AG09319 (cell line): ENCODE results near the gene ZIC1.

ENCODE experiments used
- DNase-seq: peaks from one replicate; pipeline ENCODE4 v3.0.0-alpha.2; 2010; ENCODE audit warnings: low read depth; ENCODE audit errors: extremely low read depth
- TF ChIP-seq, protein P1 (sequence below): IDR thresholded peaks from 2 replicates; pipeline ENCODE4 v1.5.1; 2011; ENCODE audit warnings: low read depth, mild to moderate bottlenecking, inconsistent platforms, low read length, moderate library complexity

ZIC1 gene

DNA sequence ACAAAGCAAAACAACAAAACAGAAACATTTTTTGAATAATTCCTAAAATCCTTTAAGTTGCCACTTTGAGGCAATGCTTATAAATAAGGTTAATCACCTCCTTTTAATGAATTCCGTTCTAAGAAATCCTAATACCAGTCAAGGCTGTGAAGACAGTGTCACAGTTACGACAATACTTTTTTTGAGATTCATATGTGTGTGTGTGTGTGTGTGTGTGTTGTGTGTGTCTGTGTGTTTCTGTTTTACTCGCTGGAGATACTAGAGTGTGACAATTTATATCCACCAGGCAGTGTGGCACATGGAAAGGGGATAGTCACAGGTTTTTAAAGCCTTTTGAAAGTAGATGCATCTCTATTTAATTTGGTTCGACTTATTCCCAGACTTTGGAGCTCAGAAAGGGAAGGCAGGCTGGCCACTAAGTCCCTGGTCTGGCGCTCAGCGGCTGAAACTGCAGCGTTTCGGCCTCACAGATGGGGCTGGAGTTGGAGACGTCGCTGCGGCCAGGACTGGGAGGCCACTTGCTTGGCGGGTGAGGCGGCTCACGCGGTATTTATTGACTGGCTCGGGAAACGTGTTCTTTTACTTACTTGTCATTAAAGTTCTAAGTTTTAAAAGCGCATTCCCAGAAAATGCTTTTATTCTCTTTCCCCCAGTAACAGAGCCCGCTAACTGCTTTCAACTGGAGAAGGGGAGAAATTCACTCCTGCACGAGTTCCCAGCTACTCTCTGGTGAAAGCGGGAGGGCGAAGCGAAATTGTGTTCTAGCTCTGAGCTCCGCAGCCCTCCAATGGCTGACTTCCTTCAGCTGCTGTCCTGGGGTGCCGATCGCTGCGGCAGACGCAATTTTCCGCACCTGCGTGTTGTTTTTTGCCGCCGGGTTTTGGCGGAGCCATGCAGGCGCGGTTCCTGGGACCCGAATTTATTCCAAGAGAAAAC, 13.7 kb downstream of the ZIC1 start:
- DNase-seq = no peak
- TF ChIP-seq, protein P1, sequence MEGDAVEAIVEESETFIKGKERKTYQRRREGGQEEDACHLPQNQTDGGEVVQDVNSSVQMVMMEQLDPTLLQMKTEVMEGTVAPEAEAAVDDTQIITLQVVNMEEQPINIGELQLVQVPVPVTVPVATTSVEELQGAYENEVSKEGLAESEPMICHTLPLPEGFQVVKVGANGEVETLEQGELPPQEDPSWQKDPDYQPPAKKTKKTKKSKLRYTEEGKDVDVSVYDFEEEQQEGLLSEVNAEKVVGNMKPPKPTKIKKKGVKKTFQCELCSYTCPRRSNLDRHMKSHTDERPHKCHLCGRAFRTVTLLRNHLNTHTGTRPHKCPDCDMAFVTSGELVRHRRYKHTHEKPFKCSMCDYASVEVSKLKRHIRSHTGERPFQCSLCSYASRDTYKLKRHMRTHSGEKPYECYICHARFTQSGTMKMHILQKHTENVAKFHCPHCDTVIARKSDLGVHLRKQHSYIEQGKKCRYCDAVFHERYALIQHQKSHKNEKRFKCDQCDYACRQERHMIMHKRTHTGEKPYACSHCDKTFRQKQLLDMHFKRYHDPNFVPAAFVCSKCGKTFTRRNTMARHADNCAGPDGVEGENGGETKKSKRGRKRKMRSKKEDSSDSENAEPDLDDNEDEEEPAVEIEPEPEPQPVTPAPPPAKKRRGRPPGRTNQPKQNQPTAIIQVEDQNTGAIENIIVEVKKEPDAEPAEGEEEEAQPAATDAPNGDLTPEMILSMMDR = no peak

DNA sequence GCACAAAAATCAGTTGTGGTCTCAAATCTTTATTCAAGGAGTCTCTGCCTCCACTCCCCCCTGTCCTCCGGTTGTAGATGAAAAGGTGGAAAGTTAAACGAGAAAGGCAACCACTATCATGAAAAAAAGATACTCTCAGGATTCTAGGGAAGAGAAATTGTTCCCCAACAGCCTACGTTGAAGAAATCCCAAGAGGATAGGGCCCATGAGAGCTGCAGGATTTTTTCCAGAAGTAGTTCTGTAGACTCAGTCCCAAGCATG, 14.3 kb downstream of the ZIC1 start:
- TF ChIP-seq, protein P1 = no peak

DNA sequence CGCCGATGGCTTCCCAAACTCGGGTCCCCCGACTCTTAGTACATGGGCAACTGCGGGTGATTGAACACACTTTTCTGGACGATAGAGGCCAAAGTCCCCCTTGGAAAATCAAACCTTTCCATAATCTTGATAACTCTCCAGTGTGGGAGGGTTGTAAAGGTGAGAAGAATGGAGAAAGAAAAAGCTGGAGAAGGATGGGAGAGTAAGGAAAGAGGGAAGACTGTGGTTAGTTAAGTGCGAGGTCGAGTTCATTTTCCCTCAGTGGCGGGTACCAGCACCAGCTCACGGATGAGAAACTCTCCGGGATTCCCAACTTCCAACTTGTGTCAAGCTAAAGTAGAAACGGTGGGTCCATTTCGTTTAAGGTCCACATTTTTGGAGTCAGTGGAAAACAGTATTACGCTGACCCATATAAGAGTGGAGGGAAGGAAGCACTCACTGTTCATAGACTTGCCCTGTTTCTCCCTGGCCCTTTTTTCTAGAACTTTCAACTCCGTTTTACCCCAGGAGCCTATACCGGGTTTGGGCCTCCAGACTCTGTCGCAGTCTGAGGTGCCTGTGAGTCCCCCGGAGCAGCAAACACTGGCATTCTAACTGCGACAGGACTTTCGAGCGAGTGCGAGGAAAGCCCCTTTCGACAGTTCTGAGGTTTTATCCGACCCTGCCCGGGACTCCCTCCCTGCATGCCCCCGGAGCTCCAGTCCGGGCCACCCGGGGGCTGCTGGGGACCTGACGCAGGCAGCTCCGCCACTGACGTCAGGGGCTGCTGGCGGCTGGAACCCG, 14.8 kb downstream of the ZIC1 start:
- no peak for DNase-seq
- TF ChIP-seq, protein P1 = no peak

More for the DNA sequence above, 14.3 kb downstream of the ZIC1 start:
- no peak for DNase-seq

DNA sequence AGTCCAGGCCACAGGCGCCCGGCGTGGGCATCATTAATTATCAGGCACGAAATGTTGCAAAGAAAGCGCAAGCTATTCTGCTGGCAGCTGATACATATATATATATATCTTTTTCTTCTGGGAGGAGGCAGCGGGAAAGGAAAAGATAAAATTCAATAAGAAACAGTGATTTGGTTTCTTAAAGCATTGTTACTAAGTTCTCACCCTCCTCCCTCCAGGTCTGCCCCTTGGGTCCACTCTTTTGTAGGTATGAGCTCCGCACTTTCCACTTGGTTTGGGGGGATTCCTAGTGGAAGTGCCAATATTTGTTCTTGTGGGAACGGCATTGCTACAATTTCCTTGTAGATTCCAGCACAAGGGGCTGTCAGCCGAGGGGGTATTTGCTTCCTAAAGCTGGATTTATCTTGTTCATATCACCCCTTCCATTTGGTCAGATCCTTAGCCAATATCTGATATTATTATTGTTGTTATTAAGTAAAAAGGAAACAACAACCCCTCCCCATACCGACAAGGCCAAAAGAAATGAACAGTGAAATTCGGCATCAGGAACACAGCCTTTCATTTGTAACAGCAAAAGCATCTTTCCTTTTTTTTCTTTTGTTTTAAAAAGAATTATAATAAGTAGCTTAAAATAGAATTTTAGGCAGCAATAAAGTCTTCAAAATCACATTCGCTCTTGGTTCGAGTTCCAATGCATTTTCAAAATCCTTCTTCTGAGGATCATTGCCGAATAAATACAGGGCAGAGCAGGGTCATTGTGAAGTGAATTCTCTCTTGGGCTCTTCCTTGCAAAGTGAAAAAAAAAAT, 15.6 kb downstream of the ZIC1 start:
- TF ChIP-seq, protein P1 = no peak
- DNase-seq = no peak

DNA sequence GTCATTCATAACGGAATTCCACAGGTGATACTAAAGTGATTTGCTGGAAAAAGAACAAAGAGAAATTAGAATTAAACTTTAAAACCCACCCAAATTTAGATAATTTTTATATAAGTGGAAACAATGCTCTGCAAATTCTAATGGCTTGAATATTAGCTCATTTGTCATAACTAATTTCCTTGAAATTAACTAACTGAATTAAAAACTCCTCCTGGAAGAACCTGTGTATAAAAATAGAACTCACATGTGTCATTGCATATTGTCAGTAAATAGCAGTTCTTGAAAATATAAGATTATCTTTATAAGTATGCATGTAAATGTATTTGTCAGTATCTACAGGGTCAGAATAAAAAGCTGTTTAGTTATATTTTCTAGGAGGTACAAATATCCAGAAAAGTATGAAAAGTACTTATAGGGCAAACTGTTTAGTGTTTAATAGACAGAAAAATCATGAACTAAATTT, 16.3 kb downstream of the ZIC1 start:
- no peak for DNase-seq
- TF ChIP-seq, protein P1 = no peak

DNA sequence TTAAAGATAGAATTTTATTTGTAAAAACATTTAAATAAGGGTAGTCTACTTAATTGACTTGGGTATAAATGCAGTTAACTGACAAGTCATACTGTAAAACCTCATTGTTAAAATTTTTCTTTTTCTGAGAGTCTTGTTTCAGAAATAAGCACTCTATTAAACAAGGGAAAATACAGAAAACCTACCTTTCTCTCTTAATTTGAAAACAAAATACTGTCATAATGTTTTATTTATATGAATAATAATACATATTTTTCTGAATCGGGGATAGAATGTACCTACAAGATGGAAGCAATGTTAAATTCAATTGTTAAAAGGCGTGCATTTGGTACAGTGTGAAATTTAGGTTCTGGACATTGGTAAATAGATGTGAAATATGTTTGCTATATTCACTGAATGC, 17.8 kb downstream of the ZIC1 start:
- no peak for DNase-seq
- TF ChIP-seq, protein P1 = no peak
